Measurements from ENCODE around the gene RPL13. TPM values are rescaled to one million over a fixed set of nuclear protein-coding genes. Genes with fewer than 3 reads are reported as not detected.

Gene RPL13
- polyA plus RNA-seq, 1 donor from 2014 or later: 2,685 TPM

GRCh38 chr16:89576153-89577054, 15.9 kb downstream of the RPL13 start:
- no peak overlapping the region for H2AFZ ChIP-seq (ENCODE audit: low read depth, low read length)
- no peaks in the 10 kb centered on the region for H3K9me3 ChIP-seq (ENCODE audit: low read length)
- H3K79me2 ChIP-seq (replicated peaks; ENCODE audit: insufficient read depth, low read length): no peaks in the 10 kb centered on the region
- TF ChIP-seq RAD21 (conservative IDR thresholded peaks at IDR 0.05): no peak
- TF ChIP-seq SMC3 (conservative IDR thresholded peaks at IDR 0.05; ENCODE audit: poor library complexity): no peak
- no peak for TF ChIP-seq MXI1 (conservative IDR thresholded peaks at IDR 0.05; ENCODE audit: poor library complexity, severe bottlenecking)
- no peak for TF ChIP-seq EZH2 (IDR thresholded peaks at IDR 0.05; ENCODE audit: borderline replicate concordance, insufficient read depth, low read length, poor library complexity, severe bottlenecking)
- no peak for TF ChIP-seq REST (IDR thresholded peaks at IDR 0.05; ENCODE audit: borderline replicate concordance)
- no peak for TF ChIP-seq POLR2AphosphoS5 (IDR thresholded peaks at IDR 0.05)
- TF ChIP-seq EP300 (conservative IDR thresholded peaks at IDR 0.05; ENCODE audit: poor library complexity, severe bottlenecking): no peak
- TF ChIP-seq CTCF (IDR thresholded peaks at IDR 0.05; ENCODE audit: poor library complexity, severe bottlenecking): no peak
- TF ChIP-seq TAF1 (IDR thresholded peaks at IDR 0.05; ENCODE audit: low read depth): no peak
- no peak overlapping the region for H3K4me2 ChIP-seq (ENCODE audit: low read length)
- peaks cover 44% of the 10 kb centered on the region for H3K27me3 ChIP-seq (ENCODE audit: insufficient read depth, low read depth, low read length)
- no peak overlapping the region for H3K27ac ChIP-seq (ENCODE audit: low read length)
- no peak overlapping the region for H3K9ac ChIP-seq (ENCODE audit: low read length)
- H3K9me2 ChIP-seq (ENCODE audit: insufficient read depth, low read length): no peaks in the 10 kb centered on the region
- no peaks in the 10 kb centered on the region for H4K20me1 ChIP-seq (ENCODE audit: insufficient read depth)
- no peaks in the 10 kb centered on the region for H3F3A ChIP-seq (ENCODE audit: insufficient read depth, low read length, poor library complexity, severe bottlenecking)
- H3K36me3 ChIP-seq (ENCODE audit: insufficient read depth, low read length): no peaks in the 10 kb centered on the region
- peak overlapping the region; percentile 48 for H3K4me3 ChIP-seq (ENCODE audit: low read length)

- H3K27ac ChIP-seq (ENCODE audit: low read length): no peak overlapping the region
- no peaks in the 10 kb centered on the region for H3K9me3 ChIP-seq (ENCODE audit: low read length)
- peaks cover 44% of the 10 kb centered on the region for H3K27me3 ChIP-seq (ENCODE audit: insufficient read depth, low read depth, low read length)
- no peak overlapping the region for H3K9ac ChIP-seq (ENCODE audit: low read length)
- no peak overlapping the region for H3K4me2 ChIP-seq (ENCODE audit: low read length)
- no peak overlapping the region for H2AFZ ChIP-seq (ENCODE audit: low read depth, low read length)
- H3K79me2 ChIP-seq (replicated peaks; ENCODE audit: insufficient read depth, low read length): no peaks in the 10 kb centered on the region
- H4K20me1 ChIP-seq (ENCODE audit: insufficient read depth): no peaks in the 10 kb centered on the region
- H3K4me3 ChIP-seq (ENCODE audit: low read length): no peak overlapping the region
- no peaks in the 10 kb centered on the region for H3K9me2 ChIP-seq (ENCODE audit: insufficient read depth, low read length)
- TF ChIP-seq EZH2 (IDR thresholded peaks at IDR 0.05; ENCODE audit: borderline replicate concordance, insufficient read depth, low read length, poor library complexity, severe bottlenecking) (no peak), RAD21 (conservative IDR thresholded peaks at IDR 0.05) (no peak), EP300 (conservative IDR thresholded peaks at IDR 0.05; ENCODE audit: poor library complexity, severe bottlenecking) (no peak), POLR2AphosphoS5 (IDR thresholded peaks at IDR 0.05) (no peak), MXI1 (conservative IDR thresholded peaks at IDR 0.05; ENCODE audit: poor library complexity, severe bottlenecking) (no peak), CTCF (IDR thresholded peaks at IDR 0.05; ENCODE audit: poor library complexity, severe bottlenecking) (no peak), TAF1 (IDR thresholded peaks at IDR 0.05; ENCODE audit: low read depth) (no peak), SMC3 (conservative IDR thresholded peaks at IDR 0.05; ENCODE audit: poor library complexity) (no peak), REST (IDR thresholded peaks at IDR 0.05; ENCODE audit: borderline replicate concordance) (no peak)
- no peaks in the 10 kb centered on the region for H3F3A ChIP-seq (ENCODE audit: insufficient read depth, low read length, poor library complexity, severe bottlenecking)
- H3K36me3 ChIP-seq (ENCODE audit: insufficient read depth, low read length): no peaks in the 10 kb centered on the region
Observed at GRCh38 chr16:89577055-89577759, 16.7 kb downstream of the RPL13 start.

Measured in neural cell (in vitro differentiated cells).